ENCODE measurements around the gene EDN1.

The EDN1 gene

GRCh38 chr6:12289933-12290820, at the start of gene EDN1:
Gene EDN1 (plus strand): TSS chr6:12290361. CDS start chr6:12290630, 269 bp downstream.
- no peak for DNase-seq

- DNase-seq: no peak
Measured at GRCh38 chr6:12241493-12242175, 48.5 kb upstream of the EDN1 start.

- no peak for DNase-seq
Measured at GRCh38 chr6:12243169-12243568, 47.0 kb upstream of the EDN1 start.

GRCh38 chr6:12245360-12245759, 44.8 kb upstream of the EDN1 start:
- DNase-seq: no peak

- no peak for DNase-seq
Measured at GRCh38 chr6:12245763-12246718, 44.1 kb upstream of the EDN1 start.

- no peak for DNase-seq
Measured at GRCh38 chr6:12246900-12247299, 43.3 kb upstream of the EDN1 start.

GRCh38 chr6:12249541-12250382, 40.4 kb upstream of the EDN1 start:
- DNase-seq: no peak

GRCh38 chr6:12250383-12250770, 39.8 kb upstream of the EDN1 start:
- no peak for DNase-seq

- DNase-seq: no peak
Measured at GRCh38 chr6:12254210-12254609, 36.0 kb upstream of the EDN1 start.

- no peak for DNase-seq
Measured at GRCh38 chr6:12258191-12258590, 32.0 kb upstream of the EDN1 start.

- no peak for DNase-seq
Measured at GRCh38 chr6:12258591-12259075, 31.5 kb upstream of the EDN1 start.

- no peak for DNase-seq
Measured at GRCh38 chr6:12260458-12261093, 29.6 kb upstream of the EDN1 start.

- DNase-seq: no peak
Measured at GRCh38 chr6:12261502-12261901, 28.7 kb upstream of the EDN1 start.

- DNase-seq: no peak
Measured at GRCh38 chr6:12262236-12263061, 27.7 kb upstream of the EDN1 start.

- DNase-seq: no peak
Measured at GRCh38 chr6:12263403-12263802, 26.8 kb upstream of the EDN1 start.

GRCh38 chr6:12264671-12265070, 25.5 kb upstream of the EDN1 start:
- DNase-seq: no peak

- DNase-seq: no peak
Measured at GRCh38 chr6:12265296-12265695, 24.9 kb upstream of the EDN1 start.

GRCh38 chr6:12265791-12266190, 24.4 kb upstream of the EDN1 start:
- DNase-seq: no peak

GRCh38 chr6:12266571-12266970, 23.6 kb upstream of the EDN1 start:
- DNase-seq: no peak

- no peak for DNase-seq
Measured at GRCh38 chr6:12269110-12269509, 21.1 kb upstream of the EDN1 start.

Data from NCI-H1436 treated with DMSO at 0.1 percent for 48 hours (cell line).